ENCODE data around the gene ZNF827. TPM values are rescaled to one million over a fixed set of nuclear protein-coding genes. Genes with fewer than 3 reads are reported as not detected.

Gene ZNF827
- total and polyA plus RNA-seq, 2 of the 8 experiments (the other 6 are each of a cell fraction or from before 2014, with no cell fraction given) = 25.3 to 26.2 TPM

GRCh38 chr4:145709336-145709735 is 229.3 kb downstream of the ZNF827 start (continued):
- TF ChIP-seq CTBP2 (IDR thresholded peaks at IDR 0.05; ENCODE audit: borderline replicate concordance, insufficient read depth, insufficient read length, low read length) = no peak
- TF ChIP-seq CREB1 (IDR thresholded peaks at IDR 0.05) = no peak
- no peak for TF ChIP-seq SIRT6 (IDR thresholded peaks at IDR 0.05; ENCODE audit: low read length)
- TF ChIP-seq E2F6 (IDR thresholded peaks at IDR 0.05) = no peak
- TF ChIP-seq HDAC6 (IDR thresholded peaks at IDR 0.05; ENCODE audit: low read depth, low read length) = no peak

Small RNA genes lying within 50 kb of the gene (small RNA-seq; reads per million reads assigned to genes)
- gene RF00019 (ENCODE audit: insufficient read depth) = not detected

Other genes starting within 250 kb of the ZNF827 start
- gene LSM6, start 236.9 kb upstream of the ZNF827 start, total RNA-seq (2021; fragmentation: NEBNext Ultra II Directional; extraction: Animal tissue kit (Norgen Biotek cat#: 25700)) = 63.4 and 73.6 TPM in 2 replicates
- gene LSM6, start 236.9 kb upstream of the ZNF827 start, polyA plus RNA-seq (2011; rRNA removed) = 29.5 and 40.2 TPM in 2 replicates

Measured in H1 (cell line).